Measurements from ENCODE around the gene FXYD6. TPM values are rescaled to one million over a fixed set of nuclear protein-coding genes. Genes with fewer than 3 reads are reported as not detected.

The FXYD6 gene, protein sequence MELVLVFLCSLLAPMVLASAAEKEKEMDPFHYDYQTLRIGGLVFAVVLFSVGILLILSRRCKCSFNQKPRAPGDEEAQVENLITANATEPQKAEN
- 10 to 100 TPM in 3 of 4 donors, 1 to 10 TPM in 1; 7.6 to 20.0 (median 13.9) TPM for total RNA-seq

- TF ChIP-seq, protein P1, sequence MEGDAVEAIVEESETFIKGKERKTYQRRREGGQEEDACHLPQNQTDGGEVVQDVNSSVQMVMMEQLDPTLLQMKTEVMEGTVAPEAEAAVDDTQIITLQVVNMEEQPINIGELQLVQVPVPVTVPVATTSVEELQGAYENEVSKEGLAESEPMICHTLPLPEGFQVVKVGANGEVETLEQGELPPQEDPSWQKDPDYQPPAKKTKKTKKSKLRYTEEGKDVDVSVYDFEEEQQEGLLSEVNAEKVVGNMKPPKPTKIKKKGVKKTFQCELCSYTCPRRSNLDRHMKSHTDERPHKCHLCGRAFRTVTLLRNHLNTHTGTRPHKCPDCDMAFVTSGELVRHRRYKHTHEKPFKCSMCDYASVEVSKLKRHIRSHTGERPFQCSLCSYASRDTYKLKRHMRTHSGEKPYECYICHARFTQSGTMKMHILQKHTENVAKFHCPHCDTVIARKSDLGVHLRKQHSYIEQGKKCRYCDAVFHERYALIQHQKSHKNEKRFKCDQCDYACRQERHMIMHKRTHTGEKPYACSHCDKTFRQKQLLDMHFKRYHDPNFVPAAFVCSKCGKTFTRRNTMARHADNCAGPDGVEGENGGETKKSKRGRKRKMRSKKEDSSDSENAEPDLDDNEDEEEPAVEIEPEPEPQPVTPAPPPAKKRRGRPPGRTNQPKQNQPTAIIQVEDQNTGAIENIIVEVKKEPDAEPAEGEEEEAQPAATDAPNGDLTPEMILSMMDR (IDR thresholded peaks at IDR 0.05; ENCODE audit: low read depth): no peak
These were observed at the start of gene FXYD6 for GRCh38 chr11:117876341-117877119. Gene FXYD6 (minus strand): TSS chr11:117876658. CDS start chr11:117842776, 33,882 bp downstream.

- TF ChIP-seq, protein P1 (IDR thresholded peaks at IDR 0.05; ENCODE audit: low read depth): no peak
These were observed 48.9 kb upstream of the FXYD6 start for GRCh38 chr11:117925198-117925925.

- TF ChIP-seq, protein P1 (IDR thresholded peaks at IDR 0.05; ENCODE audit: low read depth): no peak
These were observed 48.2 kb upstream of the FXYD6 start for GRCh38 chr11:117924631-117925170.

- TF ChIP-seq, protein P1 (IDR thresholded peaks at IDR 0.05; ENCODE audit: low read depth): no peak
These were observed 47.3 kb upstream of the FXYD6 start for GRCh38 chr11:117923773-117924172.

- TF ChIP-seq, protein P1 (IDR thresholded peaks at IDR 0.05; ENCODE audit: low read depth): no peak
These were observed 46.8 kb upstream of the FXYD6 start for GRCh38 chr11:117923275-117923674.

GRCh38 chr11:117921893-117922292 is 45.4 kb upstream of the FXYD6 start:
- TF ChIP-seq, protein P1 (IDR thresholded peaks at IDR 0.05; ENCODE audit: low read depth): no peak

DNA sequence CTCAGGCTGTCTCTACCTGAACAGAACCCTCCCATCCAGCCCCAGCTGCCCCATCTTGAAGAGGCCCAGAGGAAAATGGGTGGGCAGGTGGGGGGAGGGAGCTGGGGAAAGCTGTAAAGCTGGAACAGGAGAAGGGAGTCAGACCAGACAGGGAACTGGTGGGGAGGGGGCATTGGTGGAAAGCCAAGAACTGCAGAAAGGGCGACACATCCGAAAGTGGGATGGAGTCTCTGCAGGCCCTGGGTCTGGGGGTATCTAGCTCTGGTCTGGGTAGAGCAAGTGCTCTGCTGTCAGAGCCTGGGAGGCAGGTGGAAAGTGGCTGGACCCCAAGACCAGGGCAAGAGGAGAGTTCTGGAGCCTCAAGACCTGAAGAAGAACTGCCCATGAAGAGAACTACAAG is 45.0 kb upstream of the FXYD6 start:
- TF ChIP-seq, protein P1 (IDR thresholded peaks at IDR 0.05; ENCODE audit: low read depth): no peak

Data from subcutaneous adipose tissue (tissue), 4 donors.